ENCODE data around the gene TENT5C. TPM values are rescaled to one million over a fixed set of nuclear protein-coding genes. Genes with fewer than 3 reads are reported as not detected.

Gene TENT5C
- total and polyA plus RNA-seq, 2 of the 8 experiments (the other 6 are each of a cell fraction or from before 2014, with no cell fraction given) = 0.38 to 0.99 TPM

GRCh38 chr1:117589544-117589943 is 16.3 kb upstream of the TENT5C start:
- no peaks in the 10 kb centered on the region for H3K79me1 ChIP-seq (ENCODE audit: low read depth, low read length)
- H4K5ac ChIP-seq (ENCODE audit: insufficient read length, low read depth, low read length) = no peak overlapping the region
- no peak overlapping the region for H3K9ac ChIP-seq (replicated peaks in 1 of 4; ENCODE audit: extremely low read depth in 1 of 4, low read depth in 3 of 4, low read length in 3 of 4)
- no peaks in the 10 kb centered on the region for H4K20me1 ChIP-seq (replicated peaks in 1 of 2; ENCODE audit: control insufficient read depth in 1 of 2, insufficient read depth in 2 of 2, low read length in 2 of 2)
- no peak overlapping the region for H3K4me3 ChIP-seq (ENCODE audit: extremely low read depth in 1 of 4, insufficient read depth in 2 of 4, low read depth in 3 of 4, low read length in 4 of 4)
- TF ChIP-seq CREB1 (IDR thresholded peaks at IDR 0.05) = no peak
- TF ChIP-seq PHF8 (conservative IDR thresholded peaks at IDR 0.05; ENCODE audit: low read depth, low read length) = no peak
- TF ChIP-seq ATF2 (IDR thresholded peaks at IDR 0.05; ENCODE audit: low read length) = no peak
- TF ChIP-seq SIX5 (IDR thresholded peaks at IDR 0.05; ENCODE audit: low read depth, low read length) = no peak
- no peak for TF ChIP-seq POLR2AphosphoS5 (IDR thresholded peaks at IDR 0.05; ENCODE audit: low read depth, low read length)
- TF ChIP-seq SP4 (IDR thresholded peaks at IDR 0.05; ENCODE audit: low read length) = no peak
- no peak for TF ChIP-seq RAD21 (IDR thresholded peaks at IDR 0.05 in 1 of 2, conservative IDR thresholded peaks at IDR 0.05 in 1 of 2; ENCODE audit: low read depth in 2 of 2, low read length in 2 of 2)
- no peak for TF ChIP-seq TAF7 (optimal IDR thresholded peaks at IDR 0.05; ENCODE audit: borderline replicate concordance, low read depth, low read length)
- TF ChIP-seq RBBP5 (IDR thresholded peaks at IDR 0.05; ENCODE audit: borderline replicate concordance, low read depth, low read length) = no peak
- TF ChIP-seq MAFK (IDR thresholded peaks at IDR 0.05; ENCODE audit: low read depth, low read length) = no peak
- no peak for TF ChIP-seq CHD2 (IDR thresholded peaks at IDR 0.05; ENCODE audit: low read length)
- no peak for TF ChIP-seq SIN3A (conservative IDR thresholded peaks at IDR 0.05 in 1 of 2, IDR thresholded peaks at IDR 0.05 in 1 of 2; ENCODE audit: low read depth in 1 of 2, low read length in 2 of 2)
- no peak for TF ChIP-seq RXRA (IDR thresholded peaks at IDR 0.05; ENCODE audit: insufficient read depth, low read depth, low read length)
- no peak overlapping the region for H2BK15ac ChIP-seq (ENCODE audit: low read length)
- H3K23ac ChIP-seq (ENCODE audit: insufficient read length) = no peak overlapping the region
- H3K56ac ChIP-seq (replicated peaks; ENCODE audit: insufficient read length, low read depth, low read length) = no peak overlapping the region
- CTCF ChIA-PET (ENCODE audit: partially characterized antibody) = interaction anchor here (1.4 to 3.1 kb wide), 4 partner anchors 8 to 54 kb away, joined by 3 to 18 read pairs (median 9); partner anchors contain the start of gene TENT5C
- no peaks in the 10 kb centered on the region for H3K79me2 ChIP-seq (ENCODE audit: control insufficient read depth in 1 of 2, insufficient read depth in 2 of 2, low read length in 2 of 2)
- no peak overlapping the region for H4K91ac ChIP-seq (replicated peaks; ENCODE audit: insufficient read length, low read length)
- no peaks in the 10 kb centered on the region for H3K27me3 ChIP-seq (replicated peaks in 1 of 4; ENCODE audit: control insufficient read depth in 3 of 4, extremely low read depth in 1 of 4, insufficient read depth in 3 of 4, low read length in 3 of 4)
- H3K4me1 ChIP-seq (replicated peaks in 1 of 4; ENCODE audit: control insufficient read depth in 3 of 4, insufficient read depth in 4 of 4, low read length in 3 of 4) = peaks cover 0 to 2% (median 0%) of the 10 kb centered on the region in 4 experiments; a peak in 1 of 7 replicates
- no peak overlapping the region for H2AFZ ChIP-seq (ENCODE audit: low read length)
- no peak overlapping the region for H3K27ac ChIP-seq (ENCODE audit: low read depth, low read length)
- FAIRE-seq = no peak
- DNase-seq (ENCODE audit: low read depth in 1 of 2, low spot score in 2 of 2) = no peak
- WGBS, 2 experiments (ENCODE audit: extremely low coverage in 1 of 2, insufficient coverage in 1 of 2, insufficient read length in 1 of 2, insufficient replicate concordance in 2 of 2, low coverage in 1 of 2, low lambda C conversion rate in 2 of 2, missing lambda C conversion rate in 1 of 2) = 89% methylated on average over 2 of the region's 2 CpGs; no CpG with 5 or more reads in 1 of the 2 experiments
- no peak overlapping the region for H2BK120ac ChIP-seq (replicated peaks; ENCODE audit: low read depth, low read length)
- H3K9me3 ChIP-seq (ENCODE audit: insufficient read depth in 2 of 2, low read depth in 1 of 2, low read length in 1 of 2) = no peaks in the 10 kb centered on the region
- no peak overlapping the region for H2BK20ac ChIP-seq (ENCODE audit: low read length)
- no peak overlapping the region for H3K18ac ChIP-seq (ENCODE audit: extremely low read depth, low read length)
- H4K8ac ChIP-seq (ENCODE audit: extremely low read depth, insufficient read depth, low read length) = no peak overlapping the region
- H2AK5ac ChIP-seq (ENCODE audit: low read depth, low read length) = no peak overlapping the region
- H3K4ac ChIP-seq (replicated peaks; ENCODE audit: insufficient read length, low read depth, low read length) = no peak overlapping the region
- POLR2A ChIA-PET (ENCODE audit: partially characterized antibody) = interaction anchor here (1.6 to 2.7 kb wide), 2 partner anchors 17 to 54 kb away, joined by 3 to 11 read pairs; partner anchors contain the start of gene TENT5C
- H2BK5ac ChIP-seq (ENCODE audit: low read depth, low read length) = no peak overlapping the region
- H2BK12ac ChIP-seq (ENCODE audit: low read depth, low read length) = no peak overlapping the region
- H3K4me2 ChIP-seq (ENCODE audit: insufficient read depth in 1 of 2, low read depth in 2 of 2, low read length in 2 of 2) = no peak overlapping the region
- no peaks in the 10 kb centered on the region; the same call in 1 of the 2 replicates for H3K23me2 ChIP-seq (ENCODE audit: low read depth, low read length)
- H3K36me3 ChIP-seq (ENCODE audit: control insufficient read depth in 2 of 4, insufficient read depth in 4 of 4, low read length in 3 of 4) = no peaks in the 10 kb centered on the region
- no peak overlapping the region for H3K14ac ChIP-seq (ENCODE audit: insufficient read length)
